ENCODE data around the gene CCSER1.

- TF ChIP-seq POLR2A (IDR thresholded peaks at IDR 0.05; ENCODE audit: low read depth, low read length) (no peak), POLR2AphosphoS5 (IDR thresholded peaks at IDR 0.05; ENCODE audit: low read depth, low read length) (no peak), TAF1 (IDR thresholded peaks at IDR 0.05; ENCODE audit: borderline replicate concordance, low read depth, low read length) (no peak)
These were observed 476.3 kb downstream of the CCSER1 start for GRCh38 chr4:90603540-90603939.
